HG03457 (cell line): ENCODE data around the gene TBL1Y.
"Not testable (repeated sequence)": the region's sequence is repeated elsewhere in the genome, so short reads cannot be mapped to it uniquely, and the experiment has no call there.

ENCODE experiments used
- ATAC-seq: cut with Tn5 transposase; IDR thresholded peaks from one replicate; pipeline ENCODE4 v1.9.1; 2021; ENCODE audit warnings: moderate number of reproducible peaks; ENCODE audit not compliant: unreplicated experiment

TBL1Y gene

GRCh38 chrY:7078725-7079124, 168.2 kb downstream of the TBL1Y start:
- ATAC-seq: no peak

GRCh38 chrY:7080548-7080947, 170.1 kb downstream of the TBL1Y start:
- ATAC-seq: not testable (repeated sequence)

- ATAC-seq: no peak
These were observed 175.1 kb downstream of the TBL1Y start for GRCh38 chrY:7085606-7086005.

GRCh38 chrY:7092836-7093235, 182.3 kb downstream of the TBL1Y start:
- no peak for ATAC-seq

GRCh38 chrY:7094365-7094764, 183.9 kb downstream of the TBL1Y start:
- no peak for ATAC-seq

GRCh38 chrY:7097021-7097420, 186.5 kb downstream of the TBL1Y start:
- no peak for ATAC-seq

- ATAC-seq: no peak
These were observed 189.2 kb downstream of the TBL1Y start for GRCh38 chrY:7099742-7100141.

- ATAC-seq: no peak
These were observed 192.2 kb downstream of the TBL1Y start for GRCh38 chrY:7102680-7103079.

DNA sequence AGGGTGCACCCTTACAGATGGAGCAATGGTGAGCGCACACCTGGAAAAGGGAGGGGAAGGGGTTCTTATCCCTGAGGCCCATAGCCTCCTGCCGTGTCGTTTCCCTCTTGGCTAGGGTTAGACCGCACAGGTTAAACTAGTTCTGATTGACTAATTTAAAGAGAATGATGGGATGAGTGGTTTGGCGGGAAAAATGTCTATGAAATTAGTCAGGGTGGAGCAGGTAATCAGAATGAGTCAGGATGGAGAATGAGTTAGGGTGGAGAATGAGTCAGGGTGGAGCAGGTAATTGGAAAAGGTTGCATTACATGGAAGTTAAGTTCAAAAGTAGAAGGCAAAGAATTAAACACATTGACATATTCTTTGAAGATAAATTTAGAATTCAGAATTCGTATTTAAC, 196.7 kb downstream of the TBL1Y start:
- no peak for ATAC-seq

DNA sequence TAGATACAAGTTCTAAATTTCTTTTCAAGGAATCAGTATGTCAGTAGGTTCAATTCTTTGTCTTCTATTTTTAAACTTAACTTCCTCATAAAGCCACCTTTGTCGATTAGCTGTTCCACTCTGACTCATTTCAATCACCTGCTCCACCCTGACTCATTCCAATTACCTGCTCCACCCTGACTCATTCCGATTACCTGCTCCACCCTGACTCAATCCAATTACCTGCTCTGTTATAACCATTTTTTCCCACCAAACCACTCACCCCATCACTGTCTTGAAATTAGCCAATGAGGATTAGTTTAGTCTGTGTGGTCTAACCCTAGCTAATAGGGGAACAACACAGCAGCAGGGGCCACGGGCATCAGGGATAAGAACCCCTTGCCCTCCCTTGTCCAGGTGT, 199.6 kb downstream of the TBL1Y start:
- no peak for ATAC-seq

DNA sequence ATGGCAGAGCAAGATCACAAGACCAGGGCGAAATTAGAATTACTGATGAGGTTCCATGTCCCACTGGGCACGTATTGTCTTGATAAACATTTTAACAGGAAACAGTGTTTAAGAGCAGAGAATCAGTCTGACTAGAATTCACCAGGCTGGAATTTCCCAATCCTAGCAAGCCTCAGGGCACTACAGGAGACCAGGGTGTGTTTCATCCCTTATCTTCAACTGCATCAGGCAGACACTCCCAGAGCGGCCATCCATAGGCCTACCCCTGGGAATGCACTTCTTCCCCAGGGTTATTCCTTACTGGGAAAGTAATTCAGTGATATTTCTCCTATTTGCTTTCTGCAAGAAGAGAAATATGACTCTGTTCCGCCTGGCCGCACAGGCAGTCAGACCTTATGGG, 205.4 kb downstream of the TBL1Y start:
- no peak for ATAC-seq

DNA sequence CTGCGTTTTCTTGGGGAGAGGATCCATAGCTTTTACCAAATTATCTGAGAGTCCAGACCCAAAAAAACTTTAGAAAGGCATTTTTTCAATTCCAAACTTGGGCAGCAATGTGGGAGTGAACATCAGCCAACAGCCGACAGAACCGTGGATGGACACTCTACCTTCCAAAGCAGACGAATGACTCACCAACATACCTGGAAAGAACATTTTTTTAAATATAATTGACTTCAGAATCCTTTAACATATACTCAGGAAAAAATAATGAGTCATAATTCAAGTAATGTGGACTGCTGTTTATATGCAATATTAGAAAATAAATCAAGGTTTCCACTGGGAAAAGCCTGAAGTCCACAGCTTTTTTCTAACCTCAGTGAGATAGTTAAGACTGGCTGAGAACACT, 211.7 kb downstream of the TBL1Y start:
- no peak for ATAC-seq

- no peak for ATAC-seq
These were observed 214.9 kb downstream of the TBL1Y start for GRCh38 chrY:7125136-7126056.

DNA sequence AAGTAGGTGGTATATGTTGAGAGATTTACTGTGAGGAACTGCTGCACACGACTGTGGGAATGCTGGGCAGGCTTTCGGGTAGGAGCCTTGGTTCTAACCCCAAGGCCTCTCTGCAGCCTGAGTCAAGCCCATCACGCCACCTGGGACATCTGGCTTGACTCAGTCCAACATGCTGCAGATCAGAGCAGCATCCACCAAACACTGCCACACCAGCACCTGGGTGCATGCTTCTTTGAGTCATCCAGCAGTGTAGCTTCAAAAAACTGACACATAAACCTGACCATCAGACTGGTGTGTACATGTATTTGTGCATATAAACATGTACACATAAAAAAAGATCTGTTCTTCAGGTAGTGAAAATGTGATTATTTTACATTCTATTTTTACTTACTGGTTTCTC, 217.7 kb downstream of the TBL1Y start:
- ATAC-seq: no peak
